PC-9 (cell line): ENCODE results near the gene RETN. TPM values are rescaled to one million over a fixed set of nuclear protein-coding genes. Genes with fewer than 3 reads are reported as not detected.

ENCODE experiments used
- BruUV-seq: library from RNA; stranded (reverse); fragments of 400-500 nt; replicated peaks from 2 replicates; lab custom pipeline; 2021; lab: Mats Ljungman, UMichigan
- CTCF ChIA-PET: fragments of 300-600 bp; sonication (Branson Sonifier 250); formaldehyde crosslinking; loops from one replicate; lab custom pipeline; 2022; ENCODE audit warnings: antibody characterized with exemption; lab: Charles Lee
- POLR2A ChIA-PET: fragments of 300-600 bp; sonication (Branson Sonifier 250); formaldehyde crosslinking; loops from one replicate; lab custom pipeline; 2022; ENCODE audit warnings: antibody characterized with exemption; ENCODE audit not compliant: unreplicated experiment; lab: Charles Lee
- DNase-seq, 2 experiments: peaks; one replicate each; pipeline versions ENCODE4 v3.0.0 to v3.0.0-alpha.2; 2015 to 2022; ENCODE audit warnings: mixed read lengths in 1 of 2
- H2AFZ ChIP-seq: fragments of 200-600 bp; sonication (generic); 2 replicates; pipeline ENCODE4 v1.8.1; 2017; ENCODE audit warnings: antibody characterized with exemption
- H3F3A ChIP-seq: fragments of 200-600 bp; sonication (generic); 2 replicates; pipeline ENCODE4 v1.8.1; 2017; ENCODE audit warnings: antibody characterized with exemption, mild to moderate bottlenecking, low read depth; ENCODE audit not compliant: insufficient read depth
- H3K27ac ChIP-seq: fragments of 200-600 bp; sonication (generic); 2 replicates; pipeline ENCODE4 v1.6.1; 2016; ENCODE audit warnings: mixed run types
- H3K27me3 ChIP-seq: fragments of 200-600 bp; sonication (generic); 2 replicates; pipeline ENCODE4 v1.6.1; 2016; ENCODE audit warnings: low read depth, mixed run types; ENCODE audit not compliant: insufficient read depth
- H3K36me3 ChIP-seq: fragments of 200-600 bp; sonication (generic); 2 replicates; pipeline ENCODE4 v1.6.1; 2016; ENCODE audit warnings: low read depth, mixed run types
- H3K4me1 ChIP-seq: fragments of 200-600 bp; sonication (generic); replicated peaks from 2 replicates; pipeline ENCODE4 v1.6.1; 2016; ENCODE audit warnings: mixed run types; ENCODE audit not compliant: insufficient read depth
- H3K4me2 ChIP-seq: fragments of 200-600 bp; sonication (generic); 2 replicates; pipeline ENCODE4 v1.6.1; 2017; ENCODE audit warnings: mixed run types
- H3K4me3 ChIP-seq: fragments of 200-600 bp; sonication (generic); 2 replicates; pipeline ENCODE4 v1.6.1; 2016; ENCODE audit warnings: mixed run types
- H3K79me2 ChIP-seq: fragments of 200-600 bp; sonication (generic); 2 replicates; pipeline ENCODE4 v1.6.1; 2017; ENCODE audit warnings: low read depth, mixed run types
- H3K9me2 ChIP-seq: fragments of 200-600 bp; sonication (generic); 2 replicates; pipeline ENCODE4 v1.8.1; 2017; ENCODE audit warnings: mild to moderate bottlenecking; ENCODE audit not compliant: insufficient read depth
- H3K9me3 ChIP-seq: fragments of 200-600 bp; sonication (generic); 2 replicates; pipeline ENCODE4 v1.8.1; 2016; ENCODE audit warnings: low read depth; ENCODE audit not compliant: insufficient read depth
- H4K20me1 ChIP-seq: fragments of 200-600 bp; sonication (generic); 2 replicates; pipeline ENCODE4 v1.8.1; 2017; ENCODE audit not compliant: insufficient read depth
- EZH2 ChIP-seq: fragments of 200-600 bp; sonication (generic); IDR thresholded peaks from 2 replicates; pipeline ENCODE4 v1.8.0; 2017; ENCODE audit warnings: antibody characterized with exemption, low read depth
- intact Hi-C: fragments of 100-400 bp; cut with micrococcal nuclease; formaldehyde crosslinking; loops from one replicate; pipeline ENCODE4 v1.10.0; 2022; ENCODE audit not compliant: unreplicated experiment
- total RNA-seq: library from RNA; stranded (reverse); gene quantifications from 2 replicates; pipeline ENCODE4 v1.2.3, GENCODE V29; 2021
- TF ChIP-seq, protein P1 (sequence below): fragments of 200-600 bp; sonication (generic); conservative IDR thresholded peaks from 2 replicates; pipeline ENCODE4 v1.6.1; 2017; ENCODE audit warnings: mixed run types, antibody characterized with exemption, mild to moderate bottlenecking, moderate library complexity

The RETN gene
- total RNA-seq, 1 experiment from 2014 or later, result not detected

- intact Hi-C loops, result no loop called here
- no peak for TF ChIP-seq EZH2
- TF ChIP-seq, protein P1, sequence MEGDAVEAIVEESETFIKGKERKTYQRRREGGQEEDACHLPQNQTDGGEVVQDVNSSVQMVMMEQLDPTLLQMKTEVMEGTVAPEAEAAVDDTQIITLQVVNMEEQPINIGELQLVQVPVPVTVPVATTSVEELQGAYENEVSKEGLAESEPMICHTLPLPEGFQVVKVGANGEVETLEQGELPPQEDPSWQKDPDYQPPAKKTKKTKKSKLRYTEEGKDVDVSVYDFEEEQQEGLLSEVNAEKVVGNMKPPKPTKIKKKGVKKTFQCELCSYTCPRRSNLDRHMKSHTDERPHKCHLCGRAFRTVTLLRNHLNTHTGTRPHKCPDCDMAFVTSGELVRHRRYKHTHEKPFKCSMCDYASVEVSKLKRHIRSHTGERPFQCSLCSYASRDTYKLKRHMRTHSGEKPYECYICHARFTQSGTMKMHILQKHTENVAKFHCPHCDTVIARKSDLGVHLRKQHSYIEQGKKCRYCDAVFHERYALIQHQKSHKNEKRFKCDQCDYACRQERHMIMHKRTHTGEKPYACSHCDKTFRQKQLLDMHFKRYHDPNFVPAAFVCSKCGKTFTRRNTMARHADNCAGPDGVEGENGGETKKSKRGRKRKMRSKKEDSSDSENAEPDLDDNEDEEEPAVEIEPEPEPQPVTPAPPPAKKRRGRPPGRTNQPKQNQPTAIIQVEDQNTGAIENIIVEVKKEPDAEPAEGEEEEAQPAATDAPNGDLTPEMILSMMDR, result no peak
- CTCF ChIA-PET, result interaction anchor here (0.5 kb wide), 1 partner anchor 230 kb away, joined by 10 read pairs; no protein-coding TSS in a partner anchor
These were observed 30.2 kb downstream of the RETN start for GRCh38 chr19:7699003-7699402.

DNA sequence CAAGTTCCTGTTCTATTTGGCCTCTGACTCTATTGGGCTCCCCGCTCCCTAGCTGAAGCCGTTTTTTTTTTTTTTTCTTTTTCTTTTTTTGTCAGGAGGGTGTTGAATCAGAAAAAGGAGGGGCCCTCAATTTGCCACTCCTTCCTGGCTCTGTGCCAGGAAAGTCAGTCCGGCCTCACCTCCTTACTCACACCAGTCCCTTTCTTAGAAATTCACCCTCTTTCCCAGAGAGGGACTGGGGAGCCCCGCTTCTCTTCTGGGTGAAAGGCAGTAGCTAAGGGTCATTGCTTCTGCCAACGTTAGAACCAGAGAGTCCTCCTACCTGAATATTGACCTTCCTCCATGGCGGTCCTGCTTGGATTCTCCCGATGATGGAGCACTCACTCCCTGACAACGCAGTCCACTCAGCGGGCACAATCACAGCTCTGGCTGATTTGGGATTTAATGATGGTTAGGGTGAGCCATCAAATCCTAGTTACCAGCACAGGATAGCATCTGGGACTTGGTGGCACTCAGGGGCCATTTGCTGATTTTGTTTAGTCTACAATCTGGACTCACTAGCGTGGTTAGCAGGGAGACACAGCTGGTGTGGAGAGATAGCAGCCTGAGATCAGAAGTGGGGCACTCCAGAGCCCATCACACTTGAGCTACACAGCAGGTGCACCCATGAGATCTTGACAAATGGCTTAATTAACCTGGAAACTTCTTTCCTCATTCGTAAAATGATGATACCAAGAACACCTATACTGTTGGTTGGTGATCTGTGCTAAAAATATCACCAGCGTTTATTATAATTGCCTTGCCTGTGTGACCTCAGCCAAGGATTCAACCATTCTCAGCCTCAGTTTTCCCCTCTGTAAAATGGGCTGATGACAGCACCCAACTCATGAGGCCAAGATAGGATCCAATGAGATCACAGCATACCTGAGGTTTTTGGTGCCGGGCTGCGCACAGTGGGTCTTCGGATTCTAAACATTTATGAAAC is 30.9 kb downstream of the RETN start:
- ChIA-PET POLR2A (no interaction called here), CTCF (no interaction called here)
- H3K9me3 ChIP-seq, result no peaks in the 10 kb centered on the region
- H3K9me2 ChIP-seq, result no peaks in the 10 kb centered on the region
- TF ChIP-seq EZH2, result no peak
- TF ChIP-seq, protein P1, result no peak
- no peaks in the 10 kb centered on the region for H3K79me2 ChIP-seq
- H3K4me1 ChIP-seq, result no peaks in the 10 kb centered on the region
- 0 out of 2 replicates have a peak overlapping the region, but pooled peaks have one; percentile 15 for H3K4me2 ChIP-seq
- H3F3A ChIP-seq, result peaks cover 7% of the 10 kb centered on the region; the same call in 1 of the 2 replicates
- BruUV-seq, result no TSS peak
- H3K36me3 ChIP-seq, result no peaks in the 10 kb centered on the region
- no peak overlapping the region for H2AFZ ChIP-seq
- no peak overlapping the region for H3K4me3 ChIP-seq
- peak in 1 of 2 experiments; percentile 15 for DNase-seq
- H3K27me3 ChIP-seq, result peaks cover 65% of the 10 kb centered on the region
- no peaks in the 10 kb centered on the region for H4K20me1 ChIP-seq
- intact Hi-C loops, result no loop called here
- H3K27ac ChIP-seq, result no peak overlapping the region

More at GRCh38 chr19:7699003-7699402, 30.2 kb downstream of the RETN start:
- no peak overlapping the region for H3K27ac ChIP-seq
- H3K27me3 ChIP-seq, result peaks cover 72% of the 10 kb centered on the region
- no peak overlapping the region for H2AFZ ChIP-seq
- no peaks in the 10 kb centered on the region for H3K79me2 ChIP-seq
- no peaks in the 10 kb centered on the region for H3K9me3 ChIP-seq
- H3K4me2 ChIP-seq, result 0 out of 2 replicates have a peak overlapping the region, but pooled peaks have one; percentile 15
- H4K20me1 ChIP-seq, result no peaks in the 10 kb centered on the region
- no peaks in the 10 kb centered on the region for H3K36me3 ChIP-seq
- POLR2A ChIA-PET, result no interaction called here
- no TSS peak for BruUV-seq
- no peak for DNase-seq
- no peaks in the 10 kb centered on the region for H3K9me2 ChIP-seq
- peaks cover 7% of the 10 kb centered on the region; the same call in 1 of the 2 replicates for H3F3A ChIP-seq
- H3K4me1 ChIP-seq, result no peaks in the 10 kb centered on the region
- H3K4me3 ChIP-seq, result no peak overlapping the region

DNA sequence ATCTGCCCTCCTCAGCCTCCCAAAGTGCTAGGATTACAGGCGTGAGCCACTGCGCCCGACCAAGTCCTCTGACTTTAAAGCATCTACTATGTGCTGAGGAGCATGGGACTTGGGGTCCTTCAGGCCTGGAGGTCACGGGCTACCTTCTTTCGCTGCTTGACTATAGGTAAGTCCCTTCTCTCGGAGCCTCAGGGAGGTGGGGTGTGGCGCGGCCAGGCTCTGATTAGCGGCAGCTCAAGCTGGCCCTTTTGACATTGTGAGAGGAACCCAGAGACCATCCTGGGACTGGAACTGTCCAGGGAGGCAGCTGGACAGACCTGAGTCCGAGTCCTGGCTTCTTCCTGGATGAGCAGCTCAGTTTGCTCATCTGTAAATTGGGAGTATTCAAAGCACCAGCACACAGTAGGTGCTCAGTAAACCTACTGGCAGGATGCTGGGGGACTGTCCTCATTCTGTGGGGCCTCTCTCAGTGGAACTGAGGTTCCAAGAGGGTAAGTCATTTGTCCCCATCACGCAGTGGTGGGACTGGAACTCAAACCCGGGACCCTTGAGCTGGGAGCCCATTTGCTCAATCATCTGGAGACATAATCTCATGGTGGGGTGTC is 32.3 kb downstream of the RETN start:
- H3K9me3 ChIP-seq, result no peaks in the 10 kb centered on the region
- H3K4me3 ChIP-seq, result no peak overlapping the region
- ChIA-PET POLR2A (no interaction called here), CTCF (no interaction called here)
- H3K4me1 ChIP-seq, result no peaks in the 10 kb centered on the region
- no peak overlapping the region for H3K27ac ChIP-seq
- no peak for DNase-seq
- peaks cover 7% of the 10 kb centered on the region; the same call in 1 of the 2 replicates for H3F3A ChIP-seq
- TF ChIP-seq, protein P1, result no peak
- no peak for TF ChIP-seq EZH2
- no peaks in the 10 kb centered on the region for H3K79me2 ChIP-seq
- peaks cover 54% of the 10 kb centered on the region for H3K27me3 ChIP-seq
- H3K36me3 ChIP-seq, result no peaks in the 10 kb centered on the region
- no peak overlapping the region for H3K4me2 ChIP-seq
- H3K9me2 ChIP-seq, result no peaks in the 10 kb centered on the region
- no TSS peak for BruUV-seq
- H4K20me1 ChIP-seq, result no peaks in the 10 kb centered on the region
- H2AFZ ChIP-seq, result no peak overlapping the region
- intact Hi-C loops, result no loop called here
